ENCODE results near the gene MMP14.
"Not testable (repeated sequence)": the region's sequence is repeated elsewhere in the genome, so short reads cannot be mapped to it uniquely, and the experiment has no call there.

Gene MMP14

DNA sequence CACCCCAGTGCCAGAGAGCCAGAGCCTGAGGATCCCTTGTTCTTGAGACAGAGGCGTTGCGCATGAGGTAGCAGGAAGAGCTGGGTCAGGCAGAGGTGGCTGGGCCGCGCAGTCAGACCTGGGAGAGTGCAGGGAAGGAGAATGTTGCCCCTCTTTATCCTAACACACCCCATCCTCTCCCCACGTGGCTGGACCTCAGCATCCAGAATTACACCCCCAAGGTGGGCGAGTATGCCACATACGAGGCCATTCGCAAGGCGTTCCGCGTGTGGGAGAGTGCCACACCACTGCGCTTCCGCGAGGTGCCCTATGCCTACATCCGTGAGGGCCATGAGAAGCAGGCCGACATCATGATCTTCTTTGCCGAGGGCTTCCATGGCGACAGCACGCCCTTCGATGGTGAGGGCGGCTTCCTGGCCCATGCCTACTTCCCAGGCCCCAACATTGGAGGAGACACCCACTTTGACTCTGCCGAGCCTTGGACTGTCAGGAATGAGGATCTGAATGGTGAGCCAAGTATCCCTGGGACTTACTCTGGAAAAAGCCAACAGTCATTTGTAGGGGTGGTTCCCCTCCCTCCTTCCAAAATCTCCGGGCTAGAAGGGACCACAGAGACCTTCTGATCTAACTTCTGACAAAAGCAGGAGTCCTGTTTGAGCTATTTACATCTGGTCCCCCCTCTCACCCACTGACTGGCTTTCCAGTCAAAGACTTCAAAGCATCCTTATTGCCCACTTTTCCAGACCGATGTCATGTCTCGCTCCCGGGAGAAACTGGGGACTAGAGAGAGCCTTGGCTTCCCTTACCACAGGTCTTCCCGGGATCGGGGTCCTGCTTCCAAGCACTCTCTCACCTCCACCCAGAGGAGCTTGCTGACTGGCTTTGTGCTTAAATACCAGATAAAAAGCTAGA lies 6.1 kb downstream of the MMP14 start:
- DNase-seq (ENCODE audit: low read depth in 2 of 2) = no peak

DNA sequence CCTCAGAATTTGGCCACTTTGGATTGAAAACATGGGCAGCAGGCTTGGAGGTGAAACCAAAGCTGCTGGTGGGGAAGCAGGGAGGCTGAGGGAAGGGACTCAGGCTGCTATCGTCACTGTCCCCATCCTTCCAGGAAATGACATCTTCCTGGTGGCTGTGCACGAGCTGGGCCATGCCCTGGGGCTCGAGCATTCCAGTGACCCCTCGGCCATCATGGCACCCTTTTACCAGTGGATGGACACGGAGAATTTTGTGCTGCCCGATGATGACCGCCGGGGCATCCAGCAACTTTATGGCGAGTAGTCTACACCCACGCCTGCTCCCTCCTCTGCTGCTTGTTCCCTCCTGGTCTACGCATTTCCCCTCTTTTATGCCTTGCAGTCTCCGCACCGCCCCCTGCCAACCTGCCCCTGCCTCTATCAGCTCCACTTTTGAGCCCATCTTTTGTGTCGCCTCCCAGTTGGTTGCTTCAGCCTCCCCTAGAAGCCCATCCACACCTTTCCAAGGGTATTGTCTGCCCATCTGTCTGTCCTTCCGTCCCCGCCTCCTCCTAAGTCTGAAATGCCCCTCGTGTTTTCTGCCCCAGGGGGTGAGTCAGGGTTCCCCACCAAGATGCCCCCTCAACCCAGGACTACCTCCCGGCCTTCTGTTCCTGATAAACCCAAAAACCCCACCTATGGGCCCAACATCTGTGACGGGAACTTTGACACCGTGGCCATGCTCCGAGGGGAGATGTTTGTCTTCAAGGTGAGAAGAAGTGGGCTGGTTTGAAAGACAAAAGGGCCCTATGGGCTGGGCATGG lies 6.9 kb downstream of the MMP14 start:
- DNase-seq (ENCODE audit: low read depth in 2 of 2) = no peak

DNA sequence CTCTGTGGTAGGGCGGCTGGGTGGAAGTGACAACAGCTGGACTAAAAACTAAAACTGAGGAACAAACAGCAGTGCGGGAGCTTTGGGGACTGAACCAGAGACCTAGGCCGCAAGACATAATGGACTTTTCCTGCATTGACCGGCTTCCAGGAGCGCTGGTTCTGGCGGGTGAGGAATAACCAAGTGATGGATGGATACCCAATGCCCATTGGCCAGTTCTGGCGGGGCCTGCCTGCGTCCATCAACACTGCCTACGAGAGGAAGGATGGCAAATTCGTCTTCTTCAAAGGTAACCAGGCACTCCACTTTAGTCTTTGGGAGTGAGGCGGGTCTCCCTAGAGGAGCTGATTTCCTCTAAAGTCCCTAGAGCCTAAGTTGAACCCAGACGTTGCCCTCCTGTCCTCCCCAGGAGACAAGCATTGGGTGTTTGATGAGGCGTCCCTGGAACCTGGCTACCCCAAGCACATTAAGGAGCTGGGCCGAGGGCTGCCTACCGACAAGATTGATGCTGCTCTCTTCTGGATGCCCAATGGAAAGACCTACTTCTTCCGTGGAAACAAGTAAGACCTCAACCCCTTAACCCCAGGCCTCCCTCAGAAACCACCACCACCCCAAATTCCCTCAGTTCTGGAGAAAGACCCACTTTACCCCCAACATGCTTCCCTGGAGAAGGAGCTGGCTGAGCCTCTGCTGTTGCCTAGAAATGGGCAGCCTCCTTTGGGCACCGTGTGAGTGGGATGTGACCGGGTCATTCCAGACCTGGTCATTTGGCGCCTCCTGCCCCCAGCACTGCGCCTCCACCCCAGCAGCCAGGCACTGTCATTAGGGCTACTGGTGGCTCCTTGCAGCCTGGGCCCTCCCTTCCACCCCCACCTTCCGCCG lies 8.1 kb downstream of the MMP14 start:
- DNase-seq (ENCODE audit: low read depth in 2 of 2) = no peak

DNA sequence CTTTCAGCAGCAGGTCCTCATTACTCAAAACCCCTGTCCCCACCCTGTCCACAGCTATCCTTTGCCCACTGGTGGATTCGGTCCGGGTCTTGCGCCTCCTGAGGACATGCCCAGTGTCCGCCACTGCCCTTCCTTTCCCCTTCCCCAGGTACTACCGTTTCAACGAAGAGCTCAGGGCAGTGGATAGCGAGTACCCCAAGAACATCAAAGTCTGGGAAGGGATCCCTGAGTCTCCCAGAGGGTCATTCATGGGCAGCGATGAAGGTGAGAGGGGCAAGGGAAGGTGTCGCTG lies 8.7 kb downstream of the MMP14 start:
- no peak for DNase-seq (ENCODE audit: low read depth in 2 of 2)

DNA sequence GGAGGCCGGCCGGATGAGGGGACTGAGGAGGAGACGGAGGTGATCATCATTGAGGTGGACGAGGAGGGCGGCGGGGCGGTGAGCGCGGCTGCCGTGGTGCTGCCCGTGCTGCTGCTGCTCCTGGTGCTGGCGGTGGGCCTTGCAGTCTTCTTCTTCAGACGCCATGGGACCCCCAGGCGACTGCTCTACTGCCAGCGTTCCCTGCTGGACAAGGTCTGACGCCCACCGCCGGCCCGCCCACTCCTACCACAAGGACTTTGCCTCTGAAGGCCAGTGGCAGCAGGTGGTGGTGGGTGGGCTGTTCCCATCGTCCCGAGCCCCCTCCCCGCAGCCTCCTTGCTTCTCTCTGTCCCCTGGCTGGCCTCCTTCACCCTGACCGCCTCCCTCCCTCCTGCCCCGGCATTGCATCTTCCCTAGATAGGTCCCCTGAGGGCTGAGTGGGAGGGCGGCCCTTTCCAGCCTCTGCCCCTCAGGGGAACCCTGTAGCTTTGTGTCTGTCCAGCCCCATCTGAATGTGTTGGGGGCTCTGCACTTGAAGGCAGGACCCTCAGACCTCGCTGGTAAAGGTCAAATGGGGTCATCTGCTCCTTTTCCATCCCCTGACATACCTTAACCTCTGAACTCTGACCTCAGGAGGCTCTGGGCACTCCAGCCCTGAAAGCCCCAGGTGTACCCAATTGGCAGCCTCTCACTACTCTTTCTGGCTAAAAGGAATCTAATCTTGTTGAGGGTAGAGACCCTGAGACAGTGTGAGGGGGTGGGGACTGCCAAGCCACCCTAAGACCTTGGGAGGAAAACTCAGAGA lies 9.6 kb downstream of the MMP14 start:
- DNase-seq (ENCODE audit: low read depth in 2 of 2) = no peak

DNA sequence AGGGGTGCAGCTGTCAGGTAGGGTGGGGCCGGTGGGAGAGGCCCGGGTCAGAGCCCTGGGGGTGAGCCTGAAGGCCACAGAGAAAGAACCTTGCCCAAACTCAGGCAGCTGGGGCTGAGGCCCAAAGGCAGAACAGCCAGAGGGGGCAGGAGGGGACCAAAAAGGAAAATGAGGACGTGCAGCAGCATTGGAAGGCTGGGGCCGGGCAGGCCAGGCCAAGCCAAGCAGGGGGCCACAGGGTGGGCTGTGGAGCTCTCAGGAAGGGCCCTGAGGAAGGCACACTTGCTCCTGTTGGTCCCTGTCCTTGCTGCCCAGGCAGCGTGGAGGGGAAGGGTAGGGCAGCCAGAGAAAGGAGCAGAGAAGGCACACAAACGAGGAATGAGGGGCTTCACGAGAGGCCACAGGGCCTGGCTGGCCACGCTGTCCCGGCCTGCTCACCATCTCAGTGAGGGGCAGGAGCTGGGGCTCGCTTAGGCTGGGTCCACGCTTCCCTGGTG lies 10.5 kb downstream of the MMP14 start:
- no peak for DNase-seq (ENCODE audit: low read depth in 2 of 2)

DNA sequence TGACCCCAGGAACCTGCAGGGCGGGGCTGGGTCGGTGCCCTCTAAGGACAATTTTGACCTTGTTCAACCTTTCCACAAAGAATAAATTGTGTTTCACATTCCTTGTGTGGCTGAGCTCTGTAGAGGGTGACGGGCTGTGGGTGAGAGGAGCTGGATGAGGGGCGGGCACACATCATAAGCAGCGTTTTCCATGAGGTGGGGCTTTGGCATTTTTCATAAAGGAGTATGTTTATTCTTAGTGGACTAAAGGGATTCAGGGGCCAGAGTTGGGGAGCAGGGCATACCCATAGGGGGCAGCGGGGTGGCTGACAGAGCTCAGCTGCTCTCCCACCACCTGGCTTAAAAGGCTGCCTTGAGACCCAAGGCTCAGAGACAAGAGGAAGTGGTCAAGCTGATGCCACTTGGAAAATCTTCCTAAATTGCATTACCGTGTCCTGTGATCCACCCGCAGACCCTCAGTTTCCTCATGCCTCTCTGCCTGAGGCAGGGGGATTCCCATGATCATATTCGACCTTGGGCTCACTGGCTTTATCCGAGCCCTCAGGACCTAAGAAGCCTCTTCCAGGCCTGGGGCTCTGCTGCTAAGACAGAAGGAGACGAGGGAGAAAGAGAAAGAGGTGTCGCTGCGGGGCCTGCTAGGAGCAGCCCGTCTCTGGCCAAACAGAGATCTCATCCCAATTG lies 11.4 kb downstream of the MMP14 start:
- DNase-seq (ENCODE audit: low read depth in 2 of 2) = no peak

DNA sequence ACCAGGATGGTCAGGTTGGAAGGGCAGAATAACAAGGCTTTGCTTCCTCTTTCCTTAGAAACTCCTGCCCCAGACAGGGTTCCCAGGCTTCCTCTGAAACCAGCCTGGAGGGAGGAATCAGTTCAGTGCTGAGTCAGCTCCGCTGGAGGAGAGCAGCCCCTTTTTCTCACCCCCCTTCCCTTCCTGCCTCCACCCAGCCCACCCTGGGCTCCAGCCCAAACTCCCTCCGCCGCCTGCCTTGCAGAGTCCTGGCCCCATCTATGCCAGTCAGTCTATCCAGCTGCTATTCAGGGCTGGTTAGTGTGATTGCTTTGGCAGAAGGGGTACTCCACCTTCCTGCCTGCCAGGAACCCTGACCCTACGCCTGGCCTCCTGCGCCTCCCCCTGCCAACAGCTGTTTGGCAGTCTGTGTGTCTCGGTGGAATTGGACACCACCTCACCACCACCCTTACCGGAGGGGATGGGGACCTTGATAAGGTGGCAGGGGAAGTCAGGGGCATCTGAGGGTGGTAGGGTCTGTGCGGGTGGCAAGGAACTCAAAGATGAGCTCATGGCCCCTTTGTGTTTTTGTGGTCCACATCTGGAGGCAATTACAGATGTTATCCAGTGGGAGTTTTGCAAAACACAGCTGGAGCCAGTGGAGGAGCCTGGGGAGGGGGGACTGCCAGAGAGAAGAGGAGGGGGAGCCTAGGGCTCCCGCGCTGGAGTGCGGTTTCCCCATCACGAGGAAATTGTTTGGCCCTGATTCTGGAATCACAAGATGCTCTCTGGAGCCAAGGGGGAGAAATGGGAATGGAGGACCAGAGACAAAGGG lies 12.2 kb downstream of the MMP14 start:
- no peak for DNase-seq (ENCODE audit: low read depth in 2 of 2)

DNA sequence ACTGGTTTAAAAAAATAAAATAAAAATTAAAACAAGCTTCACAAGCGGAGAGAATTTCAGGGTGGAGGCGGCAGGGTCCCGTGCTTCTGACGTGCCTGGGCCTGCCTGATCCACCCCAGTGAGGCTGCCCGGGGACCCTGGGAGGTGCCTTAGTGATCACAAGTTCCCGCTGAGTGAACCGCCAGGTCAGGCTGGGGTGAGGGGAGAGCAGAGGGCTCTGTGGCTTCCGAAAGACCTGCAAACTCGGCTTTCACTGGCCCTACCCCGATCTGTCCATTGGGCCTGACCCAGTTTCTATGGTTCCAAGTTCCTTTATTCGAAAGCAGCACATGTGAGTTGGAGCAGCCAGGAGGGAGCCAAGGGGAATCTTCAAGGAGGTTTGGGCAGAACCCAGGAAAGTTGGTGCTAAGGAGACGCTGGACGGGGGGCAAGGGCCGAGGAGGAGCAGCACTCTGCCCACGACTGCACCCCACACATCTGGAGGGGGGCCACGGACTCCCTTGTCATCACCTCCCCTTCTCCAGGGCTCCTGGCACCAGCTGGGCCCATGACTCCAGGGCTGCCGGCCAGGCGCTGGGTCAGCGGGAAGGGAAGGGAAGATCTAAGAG lies 12.9 kb downstream of the MMP14 start:
- DNase-seq (ENCODE audit: low read depth in 2 of 2) = no peak

DNA sequence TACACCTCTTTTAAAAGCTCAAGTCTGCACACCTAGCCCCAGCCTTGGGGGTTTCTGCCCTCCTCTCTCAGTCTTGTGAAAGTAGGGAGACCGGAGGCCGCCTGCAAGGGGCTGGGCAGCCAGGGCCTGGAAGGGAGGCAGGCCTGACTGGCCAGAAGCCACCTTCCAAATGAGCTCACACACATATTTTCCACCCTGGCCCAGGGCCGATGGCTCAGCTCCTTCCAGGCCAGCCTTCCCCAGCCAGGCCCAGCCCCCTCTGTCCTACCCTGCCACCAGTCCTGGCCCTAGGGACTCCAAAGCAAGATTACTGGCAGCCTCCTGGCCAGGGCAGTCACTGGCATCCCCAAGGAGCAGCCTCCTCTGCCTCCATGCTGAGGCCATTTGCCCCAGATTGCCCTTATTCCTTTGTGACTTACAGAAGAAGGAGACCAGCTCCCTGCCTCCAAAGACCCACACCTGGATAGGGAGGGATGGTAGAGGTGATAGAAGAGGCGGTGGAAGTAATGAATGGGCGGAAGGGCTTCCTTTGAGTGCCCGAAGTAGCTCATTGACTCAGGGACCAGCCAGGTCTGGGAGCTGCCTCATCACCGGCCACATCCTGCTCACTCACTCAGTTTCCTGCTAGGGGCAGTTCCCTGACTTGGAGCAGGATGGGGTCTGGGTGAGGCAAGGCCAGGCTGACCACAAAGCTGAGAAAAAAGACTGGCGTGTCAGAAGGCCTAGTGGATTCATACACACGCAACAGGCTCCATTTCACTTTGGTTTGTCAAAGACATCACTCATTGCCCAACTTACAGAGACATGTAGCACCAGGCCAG lies 14.8 kb downstream of the MMP14 start:
- DNase-seq (ENCODE audit: low read depth in 2 of 2) = no peak

DNA sequence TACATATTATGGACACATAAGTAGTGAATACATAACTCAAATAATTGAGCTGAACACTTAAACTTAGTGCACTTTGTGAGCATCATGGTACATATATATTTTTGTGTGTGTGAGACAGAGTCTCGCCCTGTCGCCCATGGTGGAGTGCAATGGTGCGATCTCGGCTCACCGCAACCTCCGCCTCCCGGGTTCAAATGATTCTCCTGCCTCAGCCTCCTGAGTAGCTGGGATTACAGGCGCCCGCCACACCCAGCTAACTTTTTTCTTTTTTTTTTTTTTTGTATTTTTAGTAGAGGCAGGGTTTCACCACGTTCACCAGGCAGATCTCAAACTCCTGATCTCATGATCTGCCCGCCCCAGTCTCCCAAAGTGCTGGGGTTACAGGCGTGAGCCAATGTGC lies 15.8 kb downstream of the MMP14 start:
- DNase-seq (ENCODE audit: low read depth in 2 of 2) = not testable (repeated sequence)

DNA sequence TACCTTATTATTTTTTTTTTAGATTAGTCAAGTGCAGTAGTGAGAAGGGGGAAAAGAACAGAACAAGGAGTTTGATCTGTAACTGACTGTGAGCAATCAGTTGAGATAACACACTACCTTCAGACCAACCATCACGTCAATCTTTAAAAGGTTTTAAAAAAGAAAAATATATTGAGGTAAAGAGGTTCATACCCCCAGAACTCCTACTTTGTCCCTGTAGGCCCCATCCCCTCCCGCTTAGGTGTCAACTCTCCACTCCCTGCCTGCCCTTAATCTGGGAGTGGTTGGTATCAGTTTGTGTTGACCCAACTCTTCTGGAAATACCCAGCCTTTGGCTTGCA lies 16.2 kb downstream of the MMP14 start:
- DNase-seq (ENCODE audit: low read depth in 2 of 2) = no peak

DNA sequence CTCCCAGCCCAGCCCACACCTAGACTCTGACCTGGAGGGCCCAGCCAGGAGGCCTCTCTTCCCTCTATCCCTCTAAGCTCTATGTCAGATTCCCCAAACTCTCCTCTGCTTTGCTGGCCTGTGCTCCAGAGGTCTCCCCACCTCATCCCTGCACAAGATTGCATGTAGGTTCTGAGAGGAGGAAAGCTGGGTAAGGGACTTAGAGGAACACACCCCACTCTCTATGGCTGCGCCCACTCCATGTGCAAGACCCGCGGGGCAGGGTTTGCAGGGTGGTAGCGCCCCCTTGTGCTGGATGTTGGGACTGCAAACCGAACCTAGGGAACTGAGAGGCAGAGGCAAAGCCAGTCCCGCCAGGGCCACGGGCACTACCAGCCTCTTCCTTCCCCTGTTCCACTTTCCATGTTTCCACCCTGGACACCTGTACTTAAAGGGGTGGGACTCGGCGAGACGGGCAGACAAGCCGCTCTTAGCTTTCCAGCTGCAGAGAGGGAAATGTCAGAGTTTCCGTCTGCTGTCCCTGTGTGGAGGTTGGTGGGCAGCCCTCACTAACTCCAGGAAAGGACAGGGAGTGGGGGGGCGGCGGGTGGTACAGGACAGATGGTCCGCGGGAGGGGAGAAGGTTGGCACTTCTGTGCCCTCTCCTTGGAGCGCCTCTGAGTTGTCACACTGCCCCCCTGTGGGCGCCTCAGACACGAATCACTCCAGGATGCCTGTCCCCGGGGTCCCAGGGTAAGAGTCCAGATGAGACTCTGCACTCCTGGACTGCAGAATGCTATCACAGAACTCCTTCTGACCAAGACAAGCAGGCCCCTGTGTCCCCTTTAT lies 16.8 kb downstream of the MMP14 start:
- DNase-seq (ENCODE audit: low read depth in 2 of 2) = peak; percentile 74 to 86

DNA sequence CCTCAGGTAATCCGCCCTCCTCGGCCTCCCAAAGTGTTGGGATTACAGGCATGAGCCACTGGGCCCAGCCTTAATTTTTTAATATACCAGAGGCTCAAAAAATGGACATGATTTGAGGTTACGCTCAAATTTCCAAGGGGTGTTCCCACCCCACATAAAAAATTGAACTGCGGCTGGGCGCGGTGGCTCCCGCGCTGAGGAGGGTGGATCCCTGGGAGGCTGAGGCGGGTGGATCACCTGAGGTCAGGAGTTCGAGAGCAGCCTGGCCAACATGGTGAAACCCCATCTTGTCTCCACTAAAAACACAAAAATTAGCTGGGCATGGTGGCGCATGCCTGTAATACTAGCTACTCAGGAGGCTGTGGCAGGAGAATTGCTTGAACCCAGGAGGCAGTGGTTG lies 17.9 kb downstream of the MMP14 start:
- DNase-seq (ENCODE audit: low read depth in 2 of 2) = not testable (repeated sequence)

DNA sequence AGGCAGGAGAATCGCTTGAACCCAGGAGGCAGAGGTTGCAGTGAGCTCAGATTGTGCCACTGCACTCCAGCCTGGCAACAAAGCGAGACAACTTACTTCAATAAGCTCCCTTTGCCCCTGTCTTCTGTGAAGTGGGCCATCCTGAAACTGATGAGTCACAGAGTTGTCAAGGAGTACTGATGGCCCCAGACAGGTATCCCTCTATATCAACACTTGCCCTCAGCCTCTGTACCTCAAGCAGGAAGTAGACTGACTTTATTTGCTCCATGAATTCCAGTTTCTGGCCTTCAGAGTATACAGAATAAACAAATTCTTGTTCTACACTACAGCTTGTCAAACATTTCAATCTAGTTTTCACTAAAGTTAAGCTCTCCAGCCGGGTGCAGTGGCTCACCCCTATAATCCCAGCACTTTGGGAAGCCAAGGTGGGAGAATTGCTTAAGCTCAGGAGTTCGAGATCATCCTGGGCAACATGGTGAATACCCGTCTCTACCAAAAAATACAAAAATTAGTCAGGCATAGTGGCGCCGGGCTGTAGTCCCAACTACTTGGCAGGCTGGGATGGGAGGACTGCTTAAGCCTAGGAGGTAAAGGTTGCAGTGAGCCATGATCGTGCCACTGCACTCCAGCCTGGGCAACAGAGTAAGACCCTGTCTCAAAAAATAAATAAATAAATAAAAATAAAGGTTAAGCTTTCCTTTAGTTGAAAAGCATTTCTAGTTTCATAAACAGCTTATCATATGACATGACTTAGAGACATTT lies 18.8 kb downstream of the MMP14 start:
- DNase-seq (ENCODE audit: low read depth in 2 of 2) = no peak

DNA sequence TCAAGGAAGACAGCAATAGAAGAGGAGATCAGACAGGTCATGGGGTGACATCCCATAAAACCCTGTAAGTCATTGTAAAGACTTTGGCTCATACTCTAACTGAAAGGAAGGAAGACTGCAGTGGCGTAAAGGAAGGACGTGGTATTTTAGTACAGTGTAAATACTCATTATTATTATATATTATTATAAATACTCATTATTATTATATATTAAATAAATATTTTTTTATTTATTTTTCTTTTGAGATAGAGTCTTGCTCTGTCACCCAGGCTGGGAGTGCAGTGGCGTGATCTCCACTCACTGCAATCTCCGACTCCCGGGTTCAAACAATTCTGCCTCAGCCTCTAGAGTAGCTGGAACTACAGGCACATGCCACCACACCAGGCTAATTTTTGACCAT lies 20.0 kb downstream of the MMP14 start:
- DNase-seq (ENCODE audit: low read depth in 2 of 2) = no peak

DNA sequence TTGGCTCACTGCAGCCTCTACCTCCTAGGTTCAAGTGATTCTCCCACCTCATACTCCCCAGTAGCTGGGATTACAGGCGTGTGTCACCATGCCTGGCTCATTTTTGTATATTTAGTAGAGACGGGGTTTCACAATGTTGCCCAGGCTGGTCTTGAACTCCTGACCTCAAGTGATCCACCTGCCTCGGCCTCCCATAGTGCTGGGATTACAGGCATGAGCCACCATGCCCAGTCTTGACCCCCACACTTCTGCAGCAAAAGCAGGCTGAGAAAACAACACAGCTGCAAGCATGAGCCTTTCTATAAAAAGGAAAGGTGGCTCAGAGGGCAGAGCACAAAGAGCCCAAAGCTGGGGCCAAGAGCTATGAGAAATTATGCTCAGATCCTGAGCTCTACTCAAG lies 24.0 kb downstream of the MMP14 start:
- DNase-seq (ENCODE audit: low read depth in 2 of 2) = not testable (repeated sequence)
